Heart right ventricle (tissue), 16 donors: ENCODE measurements around the gene ENDOD1. TPM values are rescaled to one million over a fixed set of nuclear protein-coding genes. Genes with fewer than 3 reads are reported as not detected.

ENCODE experiments used
- ATAC-seq, 8 donors: fragments of 200-7000 bp; cut with Tn5 transposase; one replicate each; pipeline ENCODE4 v1.9.1; 2020; ENCODE audit warnings: mild to moderate bottlenecking in 8 of 8, moderate library complexity in 8 of 8, moderate number of reproducible peaks in 1 of 8
- DNase-seq, 2 donors: peaks; one replicate each; pipeline ENCODE4 v3.0.0-alpha.2; 2020
- H3K27ac ChIP-seq, 10 donors: fragments of 200-600 bp; sonication (generic) in 2 of 10; one replicate each; pipeline versions ENCODE4 v1.5.0 to v1.8.0; 2020 to 2022; ENCODE audit warnings: mild to moderate bottlenecking in 3 of 10
- H3K27me3 ChIP-seq, 7 donors: fragments of 200-600 bp; one replicate each; pipeline ENCODE4 v1.8.0; 2021 to 2022; ENCODE audit warnings: mild to moderate bottlenecking in 2 of 7
- H3K36me3 ChIP-seq, 9 donors: fragments of 200-600 bp; sonication (generic) in 1 of 9; one replicate each; pipeline versions ENCODE4 v1.5.0 to v1.8.0; 2020 to 2022; ENCODE audit warnings: mild to moderate bottlenecking in 2 of 9
- H3K4me1 ChIP-seq, 9 donors: fragments of 200-600 bp; sonication (generic) in 1 of 9; one replicate each; pipeline versions ENCODE4 v1.5.0 to v1.8.0; 2020 to 2022; ENCODE audit warnings: mild to moderate bottlenecking in 4 of 9
- H3K4me3 ChIP-seq, 10 donors: fragments of 200-600 bp; sonication (generic) in 2 of 10; one replicate each; pipeline versions ENCODE4 v1.5.0 to v1.8.0; 2020 to 2022; ENCODE audit warnings: mild to moderate bottlenecking in 7 of 10, moderate library complexity in 2 of 10
- H3K9me3 ChIP-seq, 11 donors: fragments of 200-600 bp in 10 of 11; sonication (generic) in 2 of 11; one replicate each; pipeline versions ENCODE4 v1.5.0 to v1.8.0; 2013 to 2022; ENCODE audit warnings: mild to moderate bottlenecking in 2 of 11, control low read depth in 1 of 11, moderate library complexity in 1 of 11
- CTCF ChIP-seq, 9 donors: fragments of 200-600 bp; sonication (generic) in 2 of 9; IDR thresholded peaks; one replicate each; pipeline versions ENCODE4 v1.5.0 to v1.8.0; 2021 to 2022; ENCODE audit warnings: antibody characterized with exemption in 9 of 9, mild to moderate bottlenecking in 5 of 9, moderate library complexity in 1 of 9
- WGBS, 2 donors: extraction: QIAGEN DNeasy Blood & Tissue Kit; methylation state at CpG; one replicate each; pipeline ENCODE4 v1.1.7; 2013; ENCODE audit warnings: inconsistent platforms in 1 of 2; 5-methylcytosine and 5-hydroxymethylcytosine counted together
- intact Hi-C, 10 donors: fragments of 100-400 bp; cut with DNase I; formaldehyde crosslinking; loops; one replicate each; pipeline versions ENCODE4 v1.11.1 to v1.14.2; 2022
- polyA plus RNA-seq, 2 donors: library from polyadenylated mRNA; stranded (reverse); fragments of 200-250 nt; gene quantifications; one replicate each; pipeline ENCODE4 v1.2.3, GENCODE V29; 2013
- total RNA-seq, 10 donors: library from RNA; stranded (reverse); fragmentation: NEBNext Ultra II Directional in 3 of 10; extraction: Animal tissue kit (Norgen Biotek cat#: 25700) in 3 of 10; gene quantifications; one replicate each; pipeline versions ENCODE4 v1.2.1 to v1.2.4, GENCODE V29; 2021 to 2023
- donor health status: Arrhythmogenic right ventricular cardiomyopathy.
- donor health status: ischemic (EF 13 %, LVEDD 7.1; RV severe dilation, severe dysfunction).
- donor health status: healthy with polysubstance abuse.
- donor health status: DM: no; HTN: yes; CAD: no.
- donor health status: DM: no; HTN: no; CAD: no.
- donor health status: ischemic (EF 25% LVEDD 6.9; RV normal size, moderate dysfunction).
- donor health status: ischemic (EF 25% LVEDD 5.7; RV mildly dilated, moderate dysfunction).
- donor health status: healthy.
- donor health status: DM: yes; HTN: yes; CAD: no.
- donor health status: Ischemic cardiomyopathy.
- donor health status: ischemic (EF 35%, LVEDD 5.7; RV mildly dilated, moderate dysfunction).
- donor health status: nonischemic (EF 11% LVEDD 7.7; RV severe dilation, severe dysfunction).
- donor health status: DM: yes; HTN: yes; CAD: no.
- donor health status: PGD.
- donor health status: ischemic (EF 29% LVEDD 5.4; RV normal size, mild dysfunction).
- donor health status: nonischemic (EF 23%, LVEDD 6.1; RV moderate dilation, normal function).

ENDOD1 gene
- total and polyA plus RNA-seq, 12 donors = 3.7 to 15.0 (median 11.0) TPM

- 6% methylated on average over 5 of the region's 5 CpGs for WGBS, 2 donors
- H3K4me1 ChIP-seq = peaks cover 0 to 27% (median 20%) of the 10 kb centered on the region in 9 donors
- peak overlapping the region; percentile 94 to 99 (median 97) for H3K27ac ChIP-seq
- no peaks in the 10 kb centered on the region for H3K9me3 ChIP-seq
- peaks cover 0 to 11% (median 0%) of the 10 kb centered on the region in 9 donors for H3K36me3 ChIP-seq
- intact Hi-C loops = loop anchor here in 9 of 10 donors (1.0 to 10.0 kb wide), 11 partner anchors 79 to 699 kb away; partner anchors contain the start of genes CWC15 (in 3 of the 9), KDM4D (in 3 of the 9) and SESN3 (in 1 of the 9)
- DNase-seq (peak; percentile 54 to 83), ATAC-seq (peak; percentile 80 to 94 (median 90))
- H3K4me3 ChIP-seq = peak overlapping the region; percentile 72 to 89 (median 82)
- TF ChIP-seq CTCF (IDR thresholded peaks at IDR 0.05) = no peak
- H3K27me3 ChIP-seq = no peaks in the 10 kb centered on the region
Measured at GRCh38 chr11:95068549-95068948, 21.1 kb upstream of the ENDOD1 start.

GRCh38 chr11:95070471-95070870 lies 19.2 kb upstream of the ENDOD1 start:
- ATAC-seq (no peak), DNase-seq (no peak)
- intact Hi-C loops = loop anchor here in 4 of 10 donors (5.0 to 10.0 kb wide), 3 partner anchors 37 to 694 kb away; no protein-coding TSS in a partner anchor
- 96% methylated on average over 1 of the region's 1 CpG for WGBS, 2 donors
- no peak for TF ChIP-seq CTCF (IDR thresholded peaks at IDR 0.05)
- Histone ChIP-seq H3K9me3 (no peaks in the 10 kb centered on the region), H3K4me3 (no peak overlapping the region), H3K36me3 (peaks cover 0 to 11% (median 0%) of the 10 kb centered on the region in 9 donors), H3K4me1 (peaks cover 0 to 42% (median 31%) of the 10 kb centered on the region in 9 donors), H3K27ac (no peak overlapping the region), H3K27me3 (no peaks in the 10 kb centered on the region)

GRCh38 chr11:95072948-95073347 lies 16.7 kb upstream of the ENDOD1 start:
- H3K27me3 ChIP-seq = no peaks in the 10 kb centered on the region
- no peak overlapping the region for H3K27ac ChIP-seq
- no peak for DNase-seq
- ATAC-seq = no peak
- intact Hi-C loops = loop anchor here in 4 of 10 donors (5.0 to 10.0 kb wide), 3 partner anchors 34 to 692 kb away; no protein-coding TSS in a partner anchor
- H3K9me3 ChIP-seq = no peaks in the 10 kb centered on the region
- H3K4me1 ChIP-seq = peaks cover 0 to 47% (median 29%) of the 10 kb centered on the region in 9 donors
- TF ChIP-seq CTCF (IDR thresholded peaks at IDR 0.05) = no peak
- peaks cover 0 to 11% (median 0%) of the 10 kb centered on the region in 9 donors for H3K36me3 ChIP-seq
- no peak overlapping the region for H3K4me3 ChIP-seq

GRCh38 chr11:95074792-95075563 lies 14.7 kb upstream of the ENDOD1 start:
- no peaks in the 10 kb centered on the region for H3K9me3 ChIP-seq
- peaks cover 0 to 11% (median 0%) of the 10 kb centered on the region in 9 donors for H3K36me3 ChIP-seq
- H3K27ac ChIP-seq = peak overlapping the region in 7 of 10 donors; percentile 16 to 46 (median 27)
- no peak overlapping the region for H3K4me3 ChIP-seq
- WGBS, 2 donors = 25 to 29% methylated on average over 8 of the region's 8 CpGs
- no peak for TF ChIP-seq CTCF (IDR thresholded peaks at IDR 0.05)
- H3K4me1 ChIP-seq = peaks cover 0 to 33% (median 16%) of the 10 kb centered on the region in 9 donors
- H3K27me3 ChIP-seq = no peaks in the 10 kb centered on the region
- DNase-seq (peak; percentile 77 to 82), ATAC-seq (peak; percentile 87 to 96 (median 94))
- intact Hi-C loops = loop anchor here in 4 of 10 donors (5.0 to 10.0 kb wide), 3 partner anchors 32 to 690 kb away; no protein-coding TSS in a partner anchor
